Measurements from ENCODE around the gene GDI1. TPM values are rescaled to one million over a fixed set of nuclear protein-coding genes. Genes with fewer than 3 reads are reported as not detected.
A peak's percentile ranks its signal among the peaks of the same experiment; 100 is the strongest.

Gene GDI1
- total and polyA plus RNA-seq, 2 donors (not counting 1 experiment from before 2014, with no cell fraction given), result 199 to 311 TPM

DNA sequence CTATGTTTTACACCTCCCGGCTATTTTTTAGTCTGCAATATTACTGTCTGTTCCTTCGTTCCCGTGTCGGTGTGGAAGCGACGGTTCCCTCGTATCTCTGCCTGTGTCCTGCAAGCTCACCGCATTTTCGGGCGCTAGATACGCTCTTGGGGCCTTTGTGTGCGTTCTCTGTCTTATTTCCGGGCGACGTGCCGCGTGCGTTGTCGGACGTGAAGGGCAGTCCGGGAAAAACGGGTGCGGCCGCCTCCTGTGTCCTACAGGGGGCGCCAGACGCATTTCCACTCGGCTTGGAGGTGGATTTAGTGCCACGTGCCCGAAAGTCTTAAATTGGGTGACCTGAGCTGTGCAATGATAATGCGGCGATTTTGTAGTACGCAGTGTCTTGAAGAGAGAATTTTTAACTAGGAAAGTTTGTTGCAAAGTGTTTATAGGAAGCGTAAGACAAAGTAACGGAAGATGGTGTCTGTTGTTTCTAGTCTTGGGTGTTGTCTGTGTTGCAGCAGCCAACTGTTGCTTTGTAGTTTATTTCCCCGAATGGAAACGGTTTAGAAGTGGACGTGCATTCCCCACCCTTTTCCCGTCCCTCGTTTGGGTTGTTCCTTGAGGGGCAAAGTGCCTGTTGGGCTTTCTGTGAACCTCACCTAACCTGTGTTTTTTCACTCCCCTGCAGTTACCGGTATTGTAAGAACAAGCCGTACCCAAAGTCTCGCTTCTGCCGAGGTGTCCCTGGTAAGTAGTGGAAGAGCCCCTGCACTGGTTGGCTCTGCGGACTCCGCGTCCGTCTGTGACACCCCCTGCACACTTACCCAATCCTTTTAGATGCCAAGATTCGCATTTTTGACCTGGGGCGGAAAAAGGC lies 38.1 kb upstream of the GDI1 start:
- peak; percentile 35 for ATAC-seq (ENCODE audit: low read depth)
- WGBS (ENCODE audit: insufficient coverage), result 2% methylated on average over 34 of the region's 49 CpGs
- peaks cover 17% of the 10 kb centered on the region for H3K4me1 Mint-ChIP-seq
- peak; percentile 88 for DNase-seq
- intact Hi-C loops (cut with micrococcal nuclease), result loop anchor here (5.0 kb wide), 2 partner anchors 93 to 118 kb away; partner anchors contain the start of genes FAM3A and SLC10A3
- POLR2A ChIA-PET, result interaction anchor here (0.7 to 3.4 kb wide), 17 partner anchors 11 to 472 kb away, joined by 3 to 31 read pairs (median 6); partner anchors contain the start of genes ARHGAP4, ATP6AP1, DNASE1L1 and EMD
- Histone ChIP-seq H4K20me1 (ENCODE audit: control insufficient read depth, insufficient read depth, low read length, poor library complexity, severe bottlenecking) (peaks cover 30% of the 10 kb centered on the region), H3K4me1 (ENCODE audit: control insufficient read depth in 2 of 2, insufficient read depth in 2 of 2, low read length in 2 of 2) (peaks cover 12 to 20% of the 10 kb centered on the region in 2 donors), H2AFZ (ENCODE audit: insufficient read depth, low read depth, low read length, poor library complexity, severe bottlenecking) (no peak overlapping the region), H3K27ac (ENCODE audit: low read length in 2 of 2) (peak overlapping the region; percentile 99 to 100), H3K9me3 (ENCODE audit: control extremely low read depth in 1 of 3, control insufficient read depth in 2 of 3, insufficient read depth in 1 of 3, low read length in 2 of 3) (no peaks in the 10 kb centered on the region), H3K9ac (ENCODE audit: low read length) (peak overlapping the region; percentile 86), H3K79me2 (ENCODE audit: control insufficient read depth, insufficient read depth, low read length) (no peaks in the 10 kb centered on the region), H3K4me2 (replicated peaks; ENCODE audit: low read depth, low read length, poor library complexity, severe bottlenecking) (peak overlapping the region; percentile 81), H3K4me3 (ENCODE audit: control extremely low read depth in 1 of 5, extremely low read depth in 1 of 5, insufficient read depth in 1 of 5, low read depth in 2 of 5, low read length in 4 of 5) (peak overlapping the region; percentile 63 to 96 (median 78)), H3K36me3 (replicated peaks in 1 of 2; ENCODE audit: control extremely low read depth in 1 of 2, control insufficient read depth in 1 of 2, extremely low read depth in 1 of 2, insufficient read depth in 2 of 2, low read length in 1 of 2) (peaks cover 0 to 24% of the 10 kb centered on the region in 2 experiments), H3K27me3 (replicated peaks in 1 of 4; ENCODE audit: control extremely low read depth in 1 of 4, control insufficient read depth in 3 of 4, insufficient read depth in 4 of 4, low read length in 3 of 4) (no peaks in the 10 kb centered on the region)
- H3K9me3 Mint-ChIP-seq (ENCODE audit: insufficient read depth), result no peaks in the 10 kb centered on the region
- H3K4me3 Mint-ChIP-seq, result peak overlapping the region; percentile 99
- no peaks in the 10 kb centered on the region for H3K27me3 Mint-ChIP-seq
- TF ChIP-seq EZH2 (IDR thresholded peaks at IDR 0.05; ENCODE audit: borderline replicate concordance, insufficient read depth, low read depth, low read length, poor library complexity, severe bottlenecking), result no peak
- TF ChIP-seq, protein P1, sequence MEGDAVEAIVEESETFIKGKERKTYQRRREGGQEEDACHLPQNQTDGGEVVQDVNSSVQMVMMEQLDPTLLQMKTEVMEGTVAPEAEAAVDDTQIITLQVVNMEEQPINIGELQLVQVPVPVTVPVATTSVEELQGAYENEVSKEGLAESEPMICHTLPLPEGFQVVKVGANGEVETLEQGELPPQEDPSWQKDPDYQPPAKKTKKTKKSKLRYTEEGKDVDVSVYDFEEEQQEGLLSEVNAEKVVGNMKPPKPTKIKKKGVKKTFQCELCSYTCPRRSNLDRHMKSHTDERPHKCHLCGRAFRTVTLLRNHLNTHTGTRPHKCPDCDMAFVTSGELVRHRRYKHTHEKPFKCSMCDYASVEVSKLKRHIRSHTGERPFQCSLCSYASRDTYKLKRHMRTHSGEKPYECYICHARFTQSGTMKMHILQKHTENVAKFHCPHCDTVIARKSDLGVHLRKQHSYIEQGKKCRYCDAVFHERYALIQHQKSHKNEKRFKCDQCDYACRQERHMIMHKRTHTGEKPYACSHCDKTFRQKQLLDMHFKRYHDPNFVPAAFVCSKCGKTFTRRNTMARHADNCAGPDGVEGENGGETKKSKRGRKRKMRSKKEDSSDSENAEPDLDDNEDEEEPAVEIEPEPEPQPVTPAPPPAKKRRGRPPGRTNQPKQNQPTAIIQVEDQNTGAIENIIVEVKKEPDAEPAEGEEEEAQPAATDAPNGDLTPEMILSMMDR (IDR thresholded peaks at IDR 0.05), result peak; percentile 76
- CTCF ChIA-PET, result interaction anchor here (0.6 to 3.2 kb wide), 14 partner anchors 11 to 134 kb away, joined by 3 to 17 read pairs (median 4); partner anchors contain the start of genes DNASE1L1, FAM3A, FLNA and SLC10A3
- peak overlapping the region; percentile 99 for H3K27ac Mint-ChIP-seq

Measured in B cell (primary cell).